Vagina (tissue), 2 donors: ENCODE measurements around the gene NOP56. TPM values are rescaled to one million over a fixed set of nuclear protein-coding genes. Genes with fewer than 3 reads are reported as not detected.

Source experiments
- DNase-seq, 2 donors: peaks; one replicate each; pipeline ENCODE4 v3.0.0-alpha.2; 2017; ENCODE audit errors: extremely low spot score in 2 of 2
- H3K27ac ChIP-seq: fragments of 200-600 bp; sonication (generic); one replicate; pipeline ENCODE4 v1.5.1; 2019
- H3K27me3 ChIP-seq: fragments of 200-600 bp; sonication (generic); one replicate; pipeline ENCODE4 v1.5.1; 2019
- H3K36me3 ChIP-seq, 2 donors: fragments of 200-600 bp; sonication (generic); one replicate each; pipeline ENCODE4 v1.5.1; 2017 to 2019
- H3K4me1 ChIP-seq: fragments of 200-600 bp; sonication (generic); one replicate; pipeline ENCODE4 v1.5.1; 2019
- H3K4me3 ChIP-seq, 2 donors: fragments of 200-600 bp; sonication (generic); 1 replicate in 1 of 2; 2 replicates in 1 of 2; pipeline ENCODE4 v1.5.1; 2016 to 2019
- H3K9me3 ChIP-seq: fragments of 200-600 bp; sonication (generic); one replicate; pipeline ENCODE4 v1.5.1; 2019
- CTCF ChIP-seq, 3 experiments: fragments of 450-650 bp in 2 of 3; fragments of 200-600 bp in 1 of 3; sonication (generic) in 1 of 3; IDR thresholded peaks; one replicate each; pipeline ENCODE4 v1.5.1; 2017 to 2019; ENCODE audit warnings: antibody characterized with exemption in 3 of 3, mild to moderate bottlenecking in 2 of 3, moderate library complexity in 2 of 3
- POLR2A ChIP-seq, 2 donors: fragments of 450-650 bp; IDR thresholded peaks; one replicate each; pipeline ENCODE4 v1.6.1; 2017; ENCODE audit warnings: antibody characterized with exemption in 2 of 2, mild to moderate bottlenecking in 2 of 2, moderate library complexity in 2 of 2
- POLR2AphosphoS5 ChIP-seq, 2 donors: sonication (generic); formaldehyde crosslinking; IDR thresholded peaks; one replicate each; pipeline ENCODE4 v1.9.0; 2017; ENCODE audit warnings: antibody characterized with exemption in 2 of 2, mild to moderate bottlenecking in 2 of 2, low read depth in 1 of 2; ENCODE audit not compliant: insufficient read depth in 1 of 2
- intact Hi-C: fragments of 100-400 bp; cut with DNase I; formaldehyde crosslinking; loops from one replicate; pipeline ENCODE4 v1.15.1; 2023
- total RNA-seq: library from RNA; depleted of rRNA; stranded (reverse); fragments of >200 nt; gene quantifications from one replicate; pipeline ENCODE4 v1.2.3, GENCODE V29; 2016

NOP56 gene
- total RNA-seq, 1 donor from 2014 or later: 87.7 TPM

GRCh38 chr20:2617099-2617714, 35.2 kb upstream of the NOP56 start:
- Histone ChIP-seq H3K4me1 (no peaks in the 10 kb centered on the region), H3K27me3 (no peaks in the 10 kb centered on the region), H3K27ac (no peak overlapping the region), H3K36me3 (no peaks in the 10 kb centered on the region), H3K4me3 (no peak overlapping the region), H3K9me3 (no peaks in the 10 kb centered on the region)
- intact Hi-C loops: no loop called here
- DNase-seq: no peak
- TF ChIP-seq POLR2AphosphoS5 (IDR thresholded peaks at IDR 0.05; ENCODE audit: insufficient read depth in 1 of 2, low read depth in 1 of 2) (no peak), POLR2A (IDR thresholded peaks at IDR 0.05) (no peak)

DNA sequence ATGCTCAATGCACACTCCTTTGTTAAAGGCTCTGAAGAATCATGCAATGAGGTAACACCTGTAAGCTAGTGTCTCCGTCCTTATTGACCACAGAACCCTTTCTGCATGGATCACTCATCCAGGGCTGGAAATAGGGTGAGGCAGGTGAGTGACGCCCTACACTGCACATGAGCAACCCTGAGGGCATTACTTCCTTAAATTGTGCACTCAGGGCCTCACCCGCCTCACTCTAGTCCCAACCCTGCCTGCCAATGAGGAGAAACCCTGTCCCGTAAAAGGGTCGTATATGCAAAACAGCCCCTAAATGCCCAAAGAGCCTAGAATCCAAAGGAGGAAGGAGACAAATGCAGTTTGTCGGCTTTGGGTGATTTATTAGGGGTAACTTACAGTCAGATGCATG, 33.6 kb upstream of the NOP56 start:
- Histone ChIP-seq H3K9me3 (no peaks in the 10 kb centered on the region), H3K27ac (no peak overlapping the region), H3K4me1 (no peaks in the 10 kb centered on the region), H3K27me3 (no peaks in the 10 kb centered on the region), H3K4me3 (no peak overlapping the region), H3K36me3 (no peaks in the 10 kb centered on the region)
- intact Hi-C loops: no loop called here
- DNase-seq: no peak
- TF ChIP-seq CTCF (IDR thresholded peaks at IDR 0.05) (no peak), POLR2A (IDR thresholded peaks at IDR 0.05) (no peak), POLR2AphosphoS5 (IDR thresholded peaks at IDR 0.05; ENCODE audit: insufficient read depth in 1 of 2, low read depth in 1 of 2) (no peak)

- Histone ChIP-seq H3K9me3 (no peaks in the 10 kb centered on the region), H3K27ac (no peak overlapping the region), H3K4me1 (no peaks in the 10 kb centered on the region), H3K27me3 (no peaks in the 10 kb centered on the region), H3K36me3 (no peaks in the 10 kb centered on the region), H3K4me3 (no peak overlapping the region)
- DNase-seq: no peak
- TF ChIP-seq CTCF (IDR thresholded peaks at IDR 0.05) (no peak), POLR2AphosphoS5 (IDR thresholded peaks at IDR 0.05; ENCODE audit: insufficient read depth in 1 of 2, low read depth in 1 of 2) (no peak), POLR2A (IDR thresholded peaks at IDR 0.05) (no peak)
- intact Hi-C loops: no loop called here
These were observed 33.1 kb upstream of the NOP56 start for GRCh38 chr20:2619337-2619736.

DNA sequence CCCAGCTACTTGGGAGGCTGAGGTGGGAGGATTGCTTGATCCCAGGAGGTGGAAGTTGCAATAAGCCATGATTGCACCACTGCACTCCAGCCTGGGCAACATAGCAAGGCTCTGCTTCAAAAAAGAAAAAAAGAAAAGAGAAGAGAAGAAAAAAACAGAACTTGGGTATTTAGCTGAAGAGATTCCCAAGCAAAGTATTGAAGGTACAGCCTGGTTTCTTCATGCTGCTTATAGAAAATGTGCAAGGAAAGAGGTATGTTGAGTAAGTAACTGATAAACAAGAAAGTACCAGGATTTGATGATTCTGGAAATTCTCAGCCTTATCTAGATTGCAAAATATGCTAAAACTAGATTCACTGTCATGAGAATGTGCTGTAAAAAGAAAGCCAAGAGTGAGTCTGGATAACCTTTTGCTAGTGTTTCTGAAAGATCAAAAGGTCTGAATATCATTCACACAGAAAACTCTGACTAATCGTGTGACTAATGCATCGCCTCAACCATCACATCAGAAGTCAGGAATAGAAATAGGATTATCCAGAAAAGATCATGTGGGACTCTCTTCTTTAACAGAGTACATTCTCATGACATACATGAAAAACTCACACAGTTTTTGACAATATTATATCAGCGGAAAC, 32.4 kb upstream of the NOP56 start:
- H3K36me3 ChIP-seq: no peaks in the 10 kb centered on the region
- TF ChIP-seq POLR2AphosphoS5 (IDR thresholded peaks at IDR 0.05; ENCODE audit: insufficient read depth in 1 of 2, low read depth in 1 of 2) (no peak), CTCF (IDR thresholded peaks at IDR 0.05) (no peak), POLR2A (IDR thresholded peaks at IDR 0.05) (no peak)
- no peak for DNase-seq
- H3K27me3 ChIP-seq: no peaks in the 10 kb centered on the region
- H3K4me3 ChIP-seq: no peak overlapping the region
- no peaks in the 10 kb centered on the region for H3K4me1 ChIP-seq
- intact Hi-C loops: no loop called here
- H3K9me3 ChIP-seq: no peaks in the 10 kb centered on the region
- H3K27ac ChIP-seq: no peak overlapping the region

- no peaks in the 10 kb centered on the region for H3K9me3 ChIP-seq
- H3K27ac ChIP-seq: no peak overlapping the region
- TF ChIP-seq CTCF (IDR thresholded peaks at IDR 0.05): no peak
- no peak for TF ChIP-seq POLR2AphosphoS5 (IDR thresholded peaks at IDR 0.05; ENCODE audit: insufficient read depth in 1 of 2, low read depth in 1 of 2)
- no peak for TF ChIP-seq POLR2A (IDR thresholded peaks at IDR 0.05)
- H3K27me3 ChIP-seq: no peaks in the 10 kb centered on the region
- intact Hi-C loops: no loop called here
- DNase-seq: no peak
- H3K4me3 ChIP-seq: no peak overlapping the region
- no peaks in the 10 kb centered on the region for H3K36me3 ChIP-seq
- H3K4me1 ChIP-seq: no peaks in the 10 kb centered on the region
These were observed 28.2 kb upstream of the NOP56 start for GRCh38 chr20:2624190-2624589.
